GM19397 (cell line): ENCODE results near the gene DPH2.
A peak's percentile ranks its signal among the peaks of the same experiment; 100 is the strongest.

Source experiments
- ATAC-seq: cut with Tn5 transposase; IDR thresholded peaks from one replicate; pipeline ENCODE4 v1.9.1; 2021; ENCODE audit warnings: mild to moderate bottlenecking, moderate library complexity; ENCODE audit not compliant: unreplicated experiment

DPH2 gene, protein sequence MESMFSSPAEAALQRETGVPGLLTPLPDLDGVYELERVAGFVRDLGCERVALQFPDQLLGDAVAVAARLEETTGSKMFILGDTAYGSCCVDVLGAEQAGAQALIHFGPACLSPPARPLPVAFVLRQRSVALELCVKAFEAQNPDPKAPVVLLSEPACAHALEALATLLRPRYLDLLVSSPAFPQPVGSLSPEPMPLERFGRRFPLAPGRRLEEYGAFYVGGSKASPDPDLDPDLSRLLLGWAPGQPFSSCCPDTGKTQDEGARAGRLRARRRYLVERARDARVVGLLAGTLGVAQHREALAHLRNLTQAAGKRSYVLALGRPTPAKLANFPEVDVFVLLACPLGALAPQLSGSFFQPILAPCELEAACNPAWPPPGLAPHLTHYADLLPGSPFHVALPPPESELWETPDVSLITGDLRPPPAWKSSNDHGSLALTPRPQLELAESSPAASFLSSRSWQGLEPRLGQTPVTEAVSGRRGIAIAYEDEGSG

DNA sequence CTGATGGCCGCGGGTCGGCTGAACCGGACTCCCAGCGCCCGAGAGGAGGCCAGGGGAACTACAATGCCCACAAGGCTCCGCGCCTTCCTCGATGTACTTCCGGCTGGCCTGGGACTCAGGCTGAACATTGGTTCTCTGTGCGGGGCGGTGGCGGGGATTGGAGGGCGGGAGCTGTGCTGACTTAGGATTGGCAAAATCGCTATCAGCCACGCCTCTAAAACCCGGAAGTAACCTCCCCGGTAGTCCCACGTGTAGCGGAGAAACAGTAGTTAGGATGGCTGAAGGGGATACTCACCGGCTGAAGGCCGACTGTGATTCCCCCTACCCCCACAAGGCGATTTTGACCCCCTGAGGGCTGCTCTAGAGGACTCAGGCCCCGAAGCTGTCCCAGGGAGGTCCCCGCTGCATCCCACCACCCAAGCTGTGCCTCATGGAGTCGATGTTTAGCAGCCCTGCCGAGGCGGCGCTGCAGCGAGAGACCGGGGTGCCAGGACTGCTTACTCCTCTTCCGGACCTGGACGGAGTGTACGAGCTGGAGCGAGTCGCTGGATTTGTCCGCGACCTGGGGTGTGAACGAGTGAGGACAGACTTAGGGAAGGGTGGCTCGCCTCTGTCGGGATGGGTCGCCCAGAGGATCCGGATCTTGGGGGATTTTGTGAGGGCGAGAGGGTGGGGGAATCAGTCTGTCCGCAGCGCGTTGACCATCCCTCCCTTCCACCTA, at the start of gene DPH2:
Gene DPH2 (plus strand): TSS at position 265 of the 721 bp plus-strand sequence. CDS start 166 bp downstream, at position 431.
- ATAC-seq: peak; percentile 86

GRCh38 chr1:43921022-43921421, 48.8 kb upstream of the DPH2 start:
- no peak for ATAC-seq

- ATAC-seq: no peak
Observed at GRCh38 chr1:43924516-43924915, 45.3 kb upstream of the DPH2 start.

- ATAC-seq: no peak
Observed at GRCh38 chr1:43925846-43926245, 44.0 kb upstream of the DPH2 start.

- ATAC-seq: no peak
Observed at GRCh38 chr1:43930168-43930948, 39.5 kb upstream of the DPH2 start.

- no peak for ATAC-seq
Observed at GRCh38 chr1:43930949-43931275, 38.9 kb upstream of the DPH2 start.

GRCh38 chr1:43931711-43932660, 37.8 kb upstream of the DPH2 start:
- no peak for ATAC-seq

DNA sequence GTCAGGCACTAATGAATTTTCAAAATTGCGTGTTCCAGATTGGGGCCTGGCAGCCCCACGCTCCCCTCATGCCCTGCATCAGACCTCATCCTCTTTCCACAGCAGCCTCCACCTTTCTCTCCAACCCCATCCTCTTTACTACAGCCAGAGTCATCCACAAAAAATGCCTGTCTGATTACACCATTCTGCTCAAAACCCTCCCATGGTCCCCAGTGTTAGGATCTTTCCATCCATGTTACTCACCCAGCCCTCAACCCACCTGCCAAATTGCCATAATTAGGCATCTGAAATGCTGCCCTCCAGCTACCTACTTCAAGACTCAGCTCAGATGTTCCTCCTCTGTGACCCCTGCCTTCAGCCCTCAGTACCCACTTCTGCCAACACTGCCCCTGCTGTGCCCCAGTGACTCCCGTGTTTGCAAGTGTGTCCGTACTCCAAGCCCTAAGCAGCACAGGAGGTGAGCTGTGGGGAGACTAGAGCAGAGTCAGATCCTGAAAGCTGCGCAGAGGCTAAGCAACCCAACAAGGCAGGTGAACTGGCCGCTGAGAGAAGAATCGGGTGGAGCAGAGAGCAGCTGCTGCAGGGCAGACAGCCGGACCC, 36.9 kb upstream of the DPH2 start:
- no peak for ATAC-seq

- no peak for ATAC-seq
Observed at GRCh38 chr1:43933386-43934100, 36.3 kb upstream of the DPH2 start, which contains the start of gene ARTN. Gene ARTN, plus strand, starts transcription at chr1:43933801. Its CDS starts 1,856 bp downstream, at chr1:43935657.

DNA sequence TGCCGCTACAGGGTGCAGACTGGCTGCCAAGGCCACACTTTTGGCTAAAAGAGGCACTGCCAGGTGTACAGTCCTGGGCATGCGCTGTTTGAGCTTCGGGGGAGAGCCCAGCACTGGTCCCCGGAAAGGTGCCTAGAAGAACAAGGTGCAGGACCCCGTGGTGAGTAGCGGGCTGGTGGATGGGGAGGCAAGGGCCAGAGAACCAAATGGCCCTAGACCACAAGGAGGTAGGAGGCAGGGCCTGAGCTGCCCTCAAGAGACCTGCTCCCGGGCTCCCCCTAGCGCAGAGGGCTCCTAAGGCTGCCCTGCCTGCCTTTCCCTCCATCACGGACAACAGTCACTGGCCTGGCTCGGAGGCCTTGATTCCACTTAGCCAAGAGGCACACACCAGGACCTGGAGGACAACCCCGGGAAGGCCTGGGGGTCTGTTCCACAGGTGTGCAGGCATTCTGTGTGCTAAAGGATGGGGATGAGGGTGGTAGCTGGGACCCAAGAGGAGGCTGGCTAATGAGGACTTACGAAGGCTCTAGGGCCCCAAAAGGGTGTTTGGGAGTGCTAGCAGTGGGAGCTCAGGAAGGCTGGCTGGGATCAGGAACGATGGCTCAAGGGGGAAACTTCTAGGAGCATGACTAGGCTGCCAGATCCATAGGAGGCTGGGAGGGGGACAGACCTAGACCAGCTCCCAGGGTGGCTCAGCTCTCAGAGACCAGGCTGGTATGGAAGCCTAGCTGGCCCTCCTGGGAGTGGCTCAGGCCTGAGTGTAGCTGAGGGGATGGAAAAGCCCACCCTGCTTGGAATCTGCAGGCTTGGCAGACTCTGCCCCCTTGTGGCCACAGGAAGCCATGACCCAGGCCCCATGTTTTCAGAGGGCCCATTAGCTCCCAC, 35.5 kb upstream of the DPH2 start:
- no peak for ATAC-seq

DNA sequence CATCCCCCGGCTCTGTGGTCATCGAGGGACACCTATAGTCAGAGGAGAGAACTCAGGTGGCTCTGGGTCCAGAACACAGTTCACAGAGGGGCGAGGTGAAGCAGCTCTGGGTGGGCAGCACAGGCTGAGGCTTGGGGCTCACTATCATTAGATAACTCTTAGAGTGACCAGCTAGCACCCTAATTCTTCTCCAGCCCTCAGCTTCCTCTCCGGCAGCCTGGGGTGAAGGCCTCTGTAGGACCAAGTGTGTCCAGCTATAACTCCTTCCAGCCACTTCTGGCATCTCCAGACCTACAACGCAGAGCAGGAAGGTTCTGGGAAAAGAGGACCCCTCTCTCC, 34.9 kb upstream of the DPH2 start:
- no peak for ATAC-seq

DNA sequence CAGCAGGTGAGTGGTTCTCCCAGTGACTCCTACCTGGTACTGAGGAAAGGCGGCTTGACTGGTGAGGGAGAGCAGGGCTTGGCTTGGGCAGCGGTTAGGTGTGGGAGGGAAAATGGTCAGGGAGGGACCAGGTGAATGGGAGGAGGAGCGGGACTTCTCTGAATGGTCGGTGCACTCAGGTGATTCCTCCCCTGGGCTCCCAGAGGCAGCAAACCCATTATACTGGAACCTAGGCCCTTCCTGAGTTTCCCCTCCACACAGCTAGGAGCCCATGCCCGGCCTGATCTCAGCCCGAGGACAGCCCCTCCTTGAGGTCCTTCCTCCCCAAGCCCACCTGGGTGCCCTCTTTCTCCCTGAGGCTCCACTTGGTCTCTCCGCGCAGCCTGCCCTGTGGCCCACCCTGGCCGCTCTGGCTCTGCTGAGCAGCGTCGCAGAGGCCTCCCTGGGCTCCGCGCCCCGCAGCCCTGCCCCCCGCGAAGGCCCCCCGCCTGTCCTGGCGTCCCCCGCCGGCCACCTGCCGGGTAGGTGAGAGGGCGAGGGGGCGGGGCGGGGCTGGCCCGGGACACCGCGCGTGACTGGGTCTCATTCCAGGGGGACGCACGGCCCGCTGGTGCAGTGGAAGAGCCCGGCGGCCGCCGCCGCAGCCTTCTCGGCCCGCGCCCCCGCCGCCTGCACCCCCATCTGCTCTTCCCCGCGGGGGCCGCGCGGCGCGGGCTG, 33.9 kb upstream of the DPH2 start:
- ATAC-seq: no peak

GRCh38 chr1:43936431-43937151, 33.2 kb upstream of the DPH2 start:
- no peak for ATAC-seq

GRCh38 chr1:43937179-43937865, 32.5 kb upstream of the DPH2 start:
- no peak for ATAC-seq

GRCh38 chr1:43938383-43938782, 31.4 kb upstream of the DPH2 start:
- no peak for ATAC-seq

DNA sequence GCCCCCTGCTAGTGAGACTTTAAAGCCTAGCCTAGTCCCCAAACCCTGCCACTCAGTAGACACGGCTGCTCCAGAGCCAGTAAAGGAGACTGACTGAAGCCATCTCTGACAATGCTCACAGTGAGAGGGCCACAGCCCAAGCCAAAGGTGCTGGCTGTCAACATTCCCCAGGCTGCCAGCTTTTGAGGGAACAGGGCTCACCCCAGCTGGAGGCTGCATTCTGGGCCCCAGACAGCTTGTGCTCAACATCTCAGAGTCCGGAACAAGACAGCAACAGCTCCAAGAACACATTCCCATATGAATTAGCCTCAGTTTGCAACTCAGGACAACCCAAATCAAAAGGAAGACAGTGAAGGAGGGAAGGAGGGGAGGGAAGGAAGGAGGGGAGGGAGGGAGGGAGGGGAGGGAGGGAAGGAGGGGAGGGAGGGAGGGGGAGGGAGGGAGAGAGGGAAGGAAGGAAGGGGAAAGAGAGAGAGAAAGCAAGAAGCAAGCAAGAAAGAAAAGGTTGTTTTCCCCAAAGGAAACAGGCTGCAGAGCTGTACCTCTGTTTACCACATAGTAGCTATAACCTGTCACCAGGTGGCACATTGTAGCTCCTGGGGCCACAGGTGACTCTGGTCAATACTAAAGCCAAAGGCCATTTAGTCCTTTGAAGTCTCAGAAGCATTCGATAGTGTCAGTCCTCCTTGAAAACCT, 30.8 kb upstream of the DPH2 start:
- no peak for ATAC-seq
